Measurements from ENCODE around the gene PCMTD2.

PCMTD2 gene

GRCh38 chr20:64217539-64218221, 37.9 kb upstream of the PCMTD2 start:
- no peak for TF ChIP-seq CTCF (IDR thresholded peaks at IDR 0.05; ENCODE audit: extremely low read depth, insufficient read depth, missing control alignments)
- no peak for DNase-seq (ENCODE audit: low spot score)
- in situ Hi-C loops (cut with MboI; ENCODE audit: low pct_unique_long_range_greater_than_20kb, low sequenced_read_pairs, unreplicated experiment), result no loop called here

GRCh38 chr20:64219202-64219601, 36.3 kb upstream of the PCMTD2 start:
- in situ Hi-C loops (cut with MboI; ENCODE audit: low pct_unique_long_range_greater_than_20kb, low sequenced_read_pairs, unreplicated experiment), result no loop called here
- no peak for TF ChIP-seq CTCF (IDR thresholded peaks at IDR 0.05; ENCODE audit: extremely low read depth, insufficient read depth, missing control alignments)
- no peak for DNase-seq (ENCODE audit: low spot score)

DNA sequence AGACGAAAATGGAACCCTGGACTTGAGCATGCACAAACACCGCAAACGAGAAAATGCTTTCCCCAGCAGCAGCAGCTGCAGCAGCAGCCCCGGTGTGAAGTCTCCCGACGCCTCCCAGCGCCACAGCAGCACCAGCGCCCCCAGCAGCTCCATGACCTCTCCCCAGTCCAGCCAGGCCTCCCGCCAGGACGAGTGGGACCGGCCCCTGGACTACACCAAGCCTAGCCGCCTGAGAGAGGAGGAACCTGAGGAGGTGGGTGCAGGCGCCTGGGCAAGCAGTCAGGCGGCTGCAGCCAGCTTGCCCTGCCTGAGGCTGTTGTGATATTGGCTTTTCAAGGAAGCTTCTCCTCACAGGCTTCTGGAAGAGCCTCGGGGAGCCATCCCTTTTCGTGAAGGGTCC, 35.8 kb upstream of the PCMTD2 start:
- in situ Hi-C loops (cut with MboI; ENCODE audit: low pct_unique_long_range_greater_than_20kb, low sequenced_read_pairs, unreplicated experiment), result no loop called here
- DNase-seq (ENCODE audit: low spot score), result no peak
- no peak for TF ChIP-seq CTCF (IDR thresholded peaks at IDR 0.05; ENCODE audit: extremely low read depth, insufficient read depth, missing control alignments)

DNA sequence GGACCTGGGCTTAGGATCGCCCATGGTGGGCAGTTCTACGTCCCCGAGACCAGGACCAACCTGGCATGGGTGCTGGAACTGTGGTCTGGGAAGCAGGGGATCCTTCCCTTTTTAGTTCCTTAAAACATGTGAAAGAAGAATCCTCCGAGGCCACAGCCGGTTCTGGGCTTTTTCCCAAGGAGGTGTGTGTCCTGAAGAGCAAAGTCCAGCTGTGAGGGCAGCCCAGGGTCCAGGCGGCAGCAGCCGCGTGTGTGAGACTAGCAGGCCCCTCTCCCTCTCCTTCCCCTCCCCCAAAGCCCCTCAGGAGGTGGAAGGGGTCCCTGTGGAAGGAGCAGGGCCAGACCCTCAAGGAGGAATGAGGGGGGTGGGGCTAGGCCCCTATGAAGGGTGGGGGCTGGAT, 35.1 kb upstream of the PCMTD2 start:
- no peak for TF ChIP-seq CTCF (IDR thresholded peaks at IDR 0.05; ENCODE audit: extremely low read depth, insufficient read depth, missing control alignments)
- in situ Hi-C loops (cut with MboI; ENCODE audit: low pct_unique_long_range_greater_than_20kb, low sequenced_read_pairs, unreplicated experiment), result no loop called here
- DNase-seq (ENCODE audit: low spot score), result no peak

GRCh38 chr20:64220891-64221527, 34.5 kb upstream of the PCMTD2 start:
- DNase-seq (ENCODE audit: low spot score), result no peak
- no peak for TF ChIP-seq CTCF (IDR thresholded peaks at IDR 0.05; ENCODE audit: extremely low read depth, insufficient read depth, missing control alignments)
- in situ Hi-C loops (cut with MboI; ENCODE audit: low pct_unique_long_range_greater_than_20kb, low sequenced_read_pairs, unreplicated experiment), result no loop called here

DNA sequence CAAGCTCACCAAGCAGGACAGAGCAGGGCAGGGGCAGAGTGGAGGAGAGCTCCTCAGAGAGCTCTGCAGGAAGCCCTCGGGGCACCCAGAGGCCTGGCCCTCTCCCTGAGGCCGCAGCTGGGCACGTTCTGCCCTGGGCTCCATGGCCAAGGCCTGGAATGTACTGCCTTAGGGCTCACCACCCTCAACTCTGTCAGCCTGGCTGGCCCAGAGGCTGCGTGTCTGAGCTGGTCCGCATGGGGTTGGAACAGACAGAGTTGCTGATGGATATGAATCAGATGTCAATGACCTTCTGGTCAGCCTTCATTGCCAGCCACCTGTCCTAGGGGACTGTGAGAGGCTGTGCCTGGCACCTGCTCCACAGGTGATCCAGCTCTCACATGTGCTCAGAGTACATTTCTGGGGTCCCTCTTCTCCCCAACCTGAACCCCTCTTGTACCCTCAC, 33.2 kb upstream of the PCMTD2 start:
- in situ Hi-C loops (cut with MboI; ENCODE audit: low pct_unique_long_range_greater_than_20kb, low sequenced_read_pairs, unreplicated experiment), result no loop called here
- no peak for TF ChIP-seq CTCF (IDR thresholded peaks at IDR 0.05; ENCODE audit: extremely low read depth, insufficient read depth, missing control alignments)
- DNase-seq (ENCODE audit: low spot score), result no peak

Measured in GM13977 (cell line).